ENCODE results near the gene DBH. TPM values are rescaled to one million over a fixed set of nuclear protein-coding genes. Genes with fewer than 3 reads are reported as not detected.

DBH gene
- total and polyA plus RNA-seq, 2 donors (not counting 1 experiment from before 2014, with no cell fraction given): not detected

DNA sequence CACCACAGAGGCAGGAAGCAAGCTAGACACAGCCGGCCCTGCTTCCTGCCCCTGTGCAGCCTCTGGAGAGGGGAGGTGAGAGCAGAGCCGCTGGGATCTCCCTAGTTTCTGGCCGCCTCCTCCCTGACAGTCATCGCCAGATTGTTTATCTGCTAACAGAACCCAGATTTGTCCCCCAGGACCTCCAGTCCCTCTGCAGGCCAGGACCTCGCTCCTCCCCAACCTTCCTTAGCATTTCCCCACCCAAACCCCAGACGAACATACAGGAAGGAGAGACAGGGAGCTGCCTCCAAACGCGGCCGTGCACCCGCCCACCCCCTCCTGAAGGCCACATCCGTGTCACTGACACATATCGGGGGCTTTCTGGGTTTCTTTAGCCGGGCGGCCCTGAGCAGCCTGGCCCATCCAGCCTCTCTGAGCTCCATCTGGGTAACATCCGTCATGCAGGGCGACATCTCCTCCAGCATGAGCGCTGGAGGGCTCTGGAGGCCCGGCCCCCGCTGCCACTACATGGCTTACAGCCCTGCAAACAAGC lies 47.5 kb downstream of the DBH start:
- Mint-ChIP-seq H3K9me3 (ENCODE audit: insufficient read depth) (no peaks in the 10 kb centered on the region), H3K27ac (no peak overlapping the region), H3K27me3 (no peaks in the 10 kb centered on the region), H3K4me3 (peak overlapping the region; percentile 35), H3K4me1 (peaks cover 7% of the 10 kb centered on the region)
- DNase-seq: no peak
- Histone ChIP-seq H2AFZ (ENCODE audit: insufficient read depth, low read depth, low read length, poor library complexity, severe bottlenecking) (peak overlapping the region; percentile 38), H3K27me3 (replicated peaks in 1 of 4; ENCODE audit: control extremely low read depth in 1 of 4, control insufficient read depth in 3 of 4, insufficient read depth in 4 of 4, low read length in 3 of 4) (no peaks in the 10 kb centered on the region), H3K27ac (ENCODE audit: low read length in 2 of 2) (no peak overlapping the region), H3K9ac (ENCODE audit: low read length) (no peak overlapping the region), H3K79me2 (ENCODE audit: control insufficient read depth, insufficient read depth, low read length) (no peaks in the 10 kb centered on the region), H3K4me3 (ENCODE audit: control extremely low read depth in 1 of 5, extremely low read depth in 1 of 5, insufficient read depth in 1 of 5, low read depth in 2 of 5, low read length in 4 of 5) (no peak overlapping the region), H3K4me2 (replicated peaks; ENCODE audit: low read depth, low read length, poor library complexity, severe bottlenecking) (peak overlapping the region; percentile 19), H3K36me3 (replicated peaks in 1 of 2; ENCODE audit: control extremely low read depth in 1 of 2, control insufficient read depth in 1 of 2, extremely low read depth in 1 of 2, insufficient read depth in 2 of 2, low read length in 1 of 2) (no peaks in the 10 kb centered on the region), H3K9me3 (ENCODE audit: control extremely low read depth in 1 of 3, control insufficient read depth in 2 of 3, insufficient read depth in 1 of 3, low read length in 2 of 3) (peaks cover 0 to 3% (median 0%) of the 10 kb centered on the region in 3 donors), H3K4me1 (ENCODE audit: control insufficient read depth in 2 of 2, insufficient read depth in 2 of 2, low read length in 2 of 2) (peaks cover 0 to 14% of the 10 kb centered on the region in 2 donors), H4K20me1 (ENCODE audit: control insufficient read depth, insufficient read depth, low read length, poor library complexity, severe bottlenecking) (no peaks in the 10 kb centered on the region)
- TF ChIP-seq CTCF (IDR thresholded peaks at IDR 0.05): no peak
- TF ChIP-seq EZH2 (IDR thresholded peaks at IDR 0.05; ENCODE audit: borderline replicate concordance, insufficient read depth, low read depth, low read length, poor library complexity, severe bottlenecking): no peak
- intact Hi-C loops (cut with micrococcal nuclease): no loop called here
- POLR2A ChIA-PET: no interaction called here
- 45% methylated on average over 19 of the region's 19 CpGs for WGBS (ENCODE audit: insufficient coverage)
- CTCF ChIA-PET: interaction anchor here (1.2 kb wide), 1 partner anchor 60 kb away, joined by 3 read pairs; no protein-coding TSS in a partner anchor
- ATAC-seq (ENCODE audit: low read depth): peak; percentile 10

DNA sequence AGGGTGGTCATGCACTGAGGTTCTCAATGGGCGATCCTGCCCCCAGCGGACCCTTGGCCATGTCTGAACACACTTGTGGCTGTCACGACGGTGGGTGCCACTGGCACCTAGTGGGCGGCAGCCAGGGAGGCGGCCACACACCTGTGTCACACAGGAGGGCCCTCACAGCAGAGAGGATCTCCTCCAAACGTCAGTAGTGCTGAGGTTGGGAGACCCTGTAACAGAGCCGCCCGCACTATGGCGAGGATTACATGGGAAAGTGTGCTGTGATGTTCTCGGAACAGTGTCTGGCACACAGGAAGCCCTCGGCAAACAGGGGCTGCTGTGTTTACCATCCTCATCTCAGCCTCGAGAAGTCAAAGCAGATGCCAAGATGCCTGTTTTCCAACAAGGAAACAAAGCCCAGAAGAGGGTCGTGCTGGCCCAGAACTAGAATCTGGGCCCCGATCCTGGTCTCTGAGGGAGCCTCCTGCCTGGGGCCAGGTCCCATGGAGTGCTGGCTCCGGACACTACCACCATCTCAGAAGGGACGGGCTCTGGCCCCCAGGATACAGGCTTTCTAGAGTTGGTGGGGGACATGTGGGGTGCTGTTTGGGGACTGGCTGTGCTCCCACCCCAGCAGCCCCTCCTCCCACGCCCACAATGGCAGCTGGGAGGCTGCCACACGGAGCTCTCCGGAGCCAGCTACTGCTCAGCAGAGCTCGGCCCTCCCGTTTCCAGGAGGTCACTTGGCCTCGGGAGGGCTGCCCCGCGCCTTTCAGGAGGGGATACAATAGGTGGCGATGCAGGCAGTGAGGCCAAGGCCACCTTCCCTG lies 48.2 kb downstream of the DBH start:
- no peaks in the 10 kb centered on the region for H3K36me3 ChIP-seq (replicated peaks in 1 of 2; ENCODE audit: control extremely low read depth in 1 of 2, control insufficient read depth in 1 of 2, extremely low read depth in 1 of 2, insufficient read depth in 2 of 2, low read length in 1 of 2)
- H3K9me3 Mint-ChIP-seq (ENCODE audit: insufficient read depth): no peaks in the 10 kb centered on the region
- no peak for ATAC-seq (ENCODE audit: low read depth)
- H3K9ac ChIP-seq (ENCODE audit: low read length): no peak overlapping the region
- H3K4me3 ChIP-seq (ENCODE audit: control extremely low read depth in 1 of 5, extremely low read depth in 1 of 5, insufficient read depth in 1 of 5, low read depth in 2 of 5, low read length in 4 of 5): no peak overlapping the region
- H2AFZ ChIP-seq (ENCODE audit: insufficient read depth, low read depth, low read length, poor library complexity, severe bottlenecking): no peak overlapping the region
- no peaks in the 10 kb centered on the region for H3K27me3 ChIP-seq (replicated peaks in 1 of 4; ENCODE audit: control extremely low read depth in 1 of 4, control insufficient read depth in 3 of 4, insufficient read depth in 4 of 4, low read length in 3 of 4)
- no peak for TF ChIP-seq EZH2 (IDR thresholded peaks at IDR 0.05; ENCODE audit: borderline replicate concordance, insufficient read depth, low read depth, low read length, poor library complexity, severe bottlenecking)
- TF ChIP-seq CTCF (IDR thresholded peaks at IDR 0.05): no peak
- no peaks in the 10 kb centered on the region for H3K79me2 ChIP-seq (ENCODE audit: control insufficient read depth, insufficient read depth, low read length)
- no peaks in the 10 kb centered on the region for H3K27me3 Mint-ChIP-seq
- H3K9me3 ChIP-seq (ENCODE audit: control extremely low read depth in 1 of 3, control insufficient read depth in 2 of 3, insufficient read depth in 1 of 3, low read length in 2 of 3): peaks cover 0 to 3% (median 0%) of the 10 kb centered on the region in 3 donors
- H3K4me1 Mint-ChIP-seq: peaks cover 7% of the 10 kb centered on the region
- no peak overlapping the region for H3K27ac ChIP-seq (ENCODE audit: low read length in 2 of 2)
- H3K4me2 ChIP-seq (replicated peaks; ENCODE audit: low read depth, low read length, poor library complexity, severe bottlenecking): no peak overlapping the region
- no peaks in the 10 kb centered on the region for H4K20me1 ChIP-seq (ENCODE audit: control insufficient read depth, insufficient read depth, low read length, poor library complexity, severe bottlenecking)
- intact Hi-C loops (cut with micrococcal nuclease): no loop called here
- ChIA-PET POLR2A (no interaction called here), CTCF (no interaction called here)
- 92% methylated on average over 23 of the region's 26 CpGs for WGBS (ENCODE audit: insufficient coverage)
- no peak overlapping the region for H3K4me3 Mint-ChIP-seq
- no peak for DNase-seq
- H3K4me1 ChIP-seq (ENCODE audit: control insufficient read depth in 2 of 2, insufficient read depth in 2 of 2, low read length in 2 of 2): peaks cover 0 to 14% of the 10 kb centered on the region in 2 donors
- no peak overlapping the region for H3K27ac Mint-ChIP-seq
